ENCODE measurements around the gene SLC35D2. TPM values are rescaled to one million over a fixed set of nuclear protein-coding genes. Genes with fewer than 3 reads are reported as not detected.

Gene SLC35D2
- total RNA-seq, 1 experiment from 2014 or later = 32.5 TPM

- no peak overlapping the region for H3K27ac ChIP-seq (ENCODE audit: low read depth, low read length)
- H3K9me2 ChIP-seq (ENCODE audit: insufficient read depth) = no peaks in the 10 kb centered on the region
- no peaks in the 10 kb centered on the region for H3K9me3 ChIP-seq (ENCODE audit: control insufficient read depth in 1 of 2, insufficient read depth in 1 of 2, low read depth in 1 of 2, low read length in 2 of 2)
- no peak overlapping the region for H2AFZ ChIP-seq (ENCODE audit: low read depth, low read length, poor library complexity, severe bottlenecking)
- H3K36me3 ChIP-seq (ENCODE audit: control insufficient read depth in 1 of 2, insufficient read depth in 2 of 2, low read length in 2 of 2) = peaks cover 16 to 35% of the 10 kb centered on the region in 2 experiments; a peak in 3 of 4 replicates
- 0 out of 2 replicates have a peak, but pooled peaks cover 4% of the 10 kb centered on the region for H3K79me2 ChIP-seq (ENCODE audit: insufficient read depth, low read length)
- ChIA-PET RAD21 (ENCODE audit: low non-redundant PET in 1 of 2, low total read pairs in 2 of 2, uncharacterized antibody in 2 of 2, unreplicated experiment in 2 of 2) (no interaction called here), POLR2A (no interaction called here), CTCF (no interaction called here)
- DNase-seq (ENCODE audit: low read depth, low spot score) (no peak), ATAC-seq (no peak)
- intact Hi-C loops (cut with micrococcal nuclease) = no loop called here
- H3K9ac ChIP-seq (ENCODE audit: low read length) = no peak overlapping the region
- TF ChIP-seq TCF7L2 (IDR thresholded peaks at IDR 0.05; ENCODE audit: borderline replicate concordance, extremely low read depth, insufficient read depth, insufficient read length) = no peak
- no peak for TF ChIP-seq CTCF (IDR thresholded peaks at IDR 0.05 in 2 of 3, conservative IDR thresholded peaks at IDR 0.05 in 1 of 3; ENCODE audit: borderline replicate concordance in 1 of 3, insufficient read depth in 1 of 3, low read depth in 2 of 3, low read length in 2 of 3)
- no peaks in the 10 kb centered on the region for H4K20me1 ChIP-seq (ENCODE audit: insufficient read depth)
- H3K27me3 ChIP-seq (ENCODE audit: insufficient read depth, low read length) = no peaks in the 10 kb centered on the region
- no peak overlapping the region for H3K4me3 ChIP-seq (replicated peaks in 1 of 2; ENCODE audit: low read depth in 1 of 2, low read length in 2 of 2)
- peaks cover 5 to 12% of the 10 kb centered on the region in 2 experiments; a peak in 3 of 4 replicates for H3K4me1 ChIP-seq (ENCODE audit: control insufficient read depth in 1 of 2, insufficient read depth in 2 of 2, low read length in 2 of 2)
- BruUV-seq (replicated peaks) = no TSS peak
- H3K4me2 ChIP-seq (ENCODE audit: low read length) = no peak overlapping the region
Measured at GRCh38 chr9:96388144-96388543, 4.6 kb upstream of the SLC35D2 start.

GRCh38 chr9:96386157-96386556 lies 2.6 kb upstream of the SLC35D2 start:
- no TSS peak for BruUV-seq (replicated peaks)
- ChIA-PET POLR2A (no interaction called here), CTCF (no interaction called here), RAD21 (ENCODE audit: low non-redundant PET in 1 of 2, low total read pairs in 2 of 2, uncharacterized antibody in 2 of 2, unreplicated experiment in 2 of 2) (no interaction called here)
- intact Hi-C loops (cut with micrococcal nuclease) = no loop called here
- no peak overlapping the region for H2AFZ ChIP-seq (ENCODE audit: low read depth, low read length, poor library complexity, severe bottlenecking)
- no peak overlapping the region for H3K4me2 ChIP-seq (ENCODE audit: low read length)
- H3K9me3 ChIP-seq (ENCODE audit: control insufficient read depth in 1 of 2, insufficient read depth in 1 of 2, low read depth in 1 of 2, low read length in 2 of 2) = no peaks in the 10 kb centered on the region
- H3K4me1 ChIP-seq (ENCODE audit: control insufficient read depth in 1 of 2, insufficient read depth in 2 of 2, low read length in 2 of 2) = peaks cover 13 to 29% of the 10 kb centered on the region in 2 experiments
- H3K27me3 ChIP-seq (ENCODE audit: insufficient read depth, low read length) = no peaks in the 10 kb centered on the region
- TF ChIP-seq POLR2AphosphoS5 (IDR thresholded peaks at IDR 0.05; ENCODE audit: low read depth, low read length) (no peak), ZBTB33 (IDR thresholded peaks at IDR 0.05; ENCODE audit: extremely low read depth, insufficient replicate concordance, low read length) (no peak), ATF3 (IDR thresholded peaks at IDR 0.05) (no peak), ZFX (IDR thresholded peaks at IDR 0.05) (no peak), TCF7L2 (IDR thresholded peaks at IDR 0.05; ENCODE audit: borderline replicate concordance, extremely low read depth, insufficient read depth, insufficient read length) (no peak), MAX (IDR thresholded peaks at IDR 0.05) (no peak), REST (IDR thresholded peaks at IDR 0.05; ENCODE audit: low read depth) (no peak), SRF (IDR thresholded peaks at IDR 0.05; ENCODE audit: low read depth) (no peak)
- H3K9me2 ChIP-seq (ENCODE audit: insufficient read depth) = no peaks in the 10 kb centered on the region
- no peak for DNase-seq (ENCODE audit: low read depth, low spot score)
- H3K79me2 ChIP-seq (ENCODE audit: insufficient read depth, low read length) = peaks cover 19% of the 10 kb centered on the region
- no peak for ATAC-seq
- no peak overlapping the region for H3K9ac ChIP-seq (ENCODE audit: low read length)
- H3K36me3 ChIP-seq (ENCODE audit: control insufficient read depth in 1 of 2, insufficient read depth in 2 of 2, low read length in 2 of 2) = peaks cover 12 to 22% of the 10 kb centered on the region in 2 experiments; a peak in 3 of 4 replicates
- H4K20me1 ChIP-seq (ENCODE audit: insufficient read depth) = no peaks in the 10 kb centered on the region
- no peak overlapping the region for H3K4me3 ChIP-seq (replicated peaks in 1 of 2; ENCODE audit: low read depth in 1 of 2, low read length in 2 of 2)
- no peak overlapping the region for H3K27ac ChIP-seq (ENCODE audit: low read depth, low read length)
